ENCODE results near the gene BPIFB6. TPM values are rescaled to one million over a fixed set of nuclear protein-coding genes. Genes with fewer than 3 reads are reported as not detected.

The BPIFB6 gene
- total RNA-seq, 1 donor from 2014 or later = not detected

- no peak overlapping the region for H3K4me3 ChIP-seq (ENCODE audit: low read depth, low read length)
- no peak for TF ChIP-seq CTCF (IDR thresholded peaks at IDR 0.05; ENCODE audit: insufficient read depth, low read length, poor library complexity, severe bottlenecking)
- DNase-seq (ENCODE audit: low read depth) = no peak
- H3K27me3 ChIP-seq (ENCODE audit: control insufficient read depth, insufficient read depth, low read length) = no peaks in the 10 kb centered on the region
- no peaks in the 10 kb centered on the region for H3K36me3 ChIP-seq (ENCODE audit: control insufficient read depth, insufficient read depth, low read length)
These were observed 879 bp upstream of the BPIFB6 start for GRCh38 chr20:33030569-33030968.

- DNase-seq (ENCODE audit: low read depth) = no peak
- no peak overlapping the region for H3K4me3 ChIP-seq (ENCODE audit: low read depth, low read length)
- no peak for TF ChIP-seq CTCF (IDR thresholded peaks at IDR 0.05; ENCODE audit: insufficient read depth, low read length, poor library complexity, severe bottlenecking)
- no peaks in the 10 kb centered on the region for H3K36me3 ChIP-seq (ENCODE audit: control insufficient read depth, insufficient read depth, low read length)
- H3K27me3 ChIP-seq (ENCODE audit: control insufficient read depth, insufficient read depth, low read length) = no peaks in the 10 kb centered on the region
These were observed 1.1 kb downstream of the BPIFB6 start for GRCh38 chr20:33032555-33032954.

- Histone ChIP-seq H3K27me3 (ENCODE audit: control insufficient read depth, insufficient read depth, low read length) (no peaks in the 10 kb centered on the region), H3K4me3 (ENCODE audit: low read depth, low read length) (no peak overlapping the region), H3K36me3 (ENCODE audit: control insufficient read depth, insufficient read depth, low read length) (no peaks in the 10 kb centered on the region)
- TF ChIP-seq CTCF (IDR thresholded peaks at IDR 0.05; ENCODE audit: insufficient read depth, low read length, poor library complexity, severe bottlenecking) = no peak
- DNase-seq (ENCODE audit: low read depth) = no peak
These were observed 1.9 kb downstream of the BPIFB6 start for GRCh38 chr20:33033381-33033780.

GRCh38 chr20:33034115-33034514 is 2.7 kb downstream of the BPIFB6 start:
- Histone ChIP-seq H3K36me3 (ENCODE audit: control insufficient read depth, insufficient read depth, low read length) (no peaks in the 10 kb centered on the region), H3K4me3 (ENCODE audit: low read depth, low read length) (no peak overlapping the region), H3K27me3 (ENCODE audit: control insufficient read depth, insufficient read depth, low read length) (no peaks in the 10 kb centered on the region)
- no peak for TF ChIP-seq CTCF (IDR thresholded peaks at IDR 0.05; ENCODE audit: insufficient read depth, low read length, poor library complexity, severe bottlenecking)
- DNase-seq (ENCODE audit: low read depth) = no peak

GRCh38 chr20:33034901-33035492 is 3.5 kb downstream of the BPIFB6 start:
- H3K4me3 ChIP-seq (ENCODE audit: low read depth, low read length) = no peak overlapping the region
- DNase-seq (ENCODE audit: low read depth) = no peak
- TF ChIP-seq CTCF (IDR thresholded peaks at IDR 0.05; ENCODE audit: insufficient read depth, low read length, poor library complexity, severe bottlenecking) = no peak
- H3K27me3 ChIP-seq (ENCODE audit: control insufficient read depth, insufficient read depth, low read length) = no peaks in the 10 kb centered on the region
- H3K36me3 ChIP-seq (ENCODE audit: control insufficient read depth, insufficient read depth, low read length) = no peaks in the 10 kb centered on the region

- Histone ChIP-seq H3K36me3 (ENCODE audit: control insufficient read depth, insufficient read depth, low read length) (no peaks in the 10 kb centered on the region), H3K27me3 (ENCODE audit: control insufficient read depth, insufficient read depth, low read length) (no peaks in the 10 kb centered on the region), H3K4me3 (ENCODE audit: low read depth, low read length) (no peak overlapping the region)
- DNase-seq (ENCODE audit: low read depth) = no peak
- no peak for TF ChIP-seq CTCF (IDR thresholded peaks at IDR 0.05; ENCODE audit: insufficient read depth, low read length, poor library complexity, severe bottlenecking)
These were observed 6.0 kb downstream of the BPIFB6 start for GRCh38 chr20:33037456-33037855.

Measured in kidney epithelial cell (primary cell).